Measurements from ENCODE around the gene UNCX. TPM values are rescaled to one million over a fixed set of nuclear protein-coding genes. Genes with fewer than 3 reads are reported as not detected.

UNCX gene
- total and polyA plus RNA-seq, 9 of the 15 experiments (the other 6 are each of a cell fraction or from before 2014, with no cell fraction given), result not detected

- no peaks in the 10 kb centered on the region for H3K79me2 ChIP-seq (ENCODE audit: control insufficient read depth, insufficient read depth, low read length)
- ATAC-seq (no peak), FAIRE-seq (no peak), DNase-seq (ENCODE audit: extremely low read depth in 1 of 4, low spot score in 3 of 4) (no peak)
- H3K36me3 ChIP-seq (ENCODE audit: control insufficient read depth, insufficient read depth, low read length), result no peaks in the 10 kb centered on the region
- peaks cover 0 to 11% of the 10 kb centered on the region in 2 experiments; a peak in 2 of 5 replicates for H3K4me1 ChIP-seq (replicated peaks in 1 of 2; ENCODE audit: control insufficient read depth in 2 of 2, insufficient read depth in 2 of 2, low read length in 2 of 2)
- in situ Hi-C loops (cut with MboI), result no loop called here
- H3K4me3 ChIP-seq, result no peak overlapping the region
- TF ChIP-seq RAD21 (CRISPR knock-in tag; conservative IDR thresholded peaks at IDR 0.05 in 1 of 2, IDR thresholded peaks at IDR 0.05 in 1 of 2), result no peak
- TF ChIP-seq PCBP1 (IDR thresholded peaks at IDR 0.05; ENCODE audit: low read depth, low read length, poor library complexity, severe bottlenecking), result no peak
- no peak for TF ChIP-seq ZSCAN29 (IDR thresholded peaks at IDR 0.05)
- TF ChIP-seq KHSRP (IDR thresholded peaks at IDR 0.05), result no peak
- TF ChIP-seq CREM (IDR thresholded peaks at IDR 0.05; ENCODE audit: low read depth), result no peak
- no peak for TF ChIP-seq ZNF740 (CRISPR knock-in tag; IDR thresholded peaks at IDR 0.05)
- no peak for TF ChIP-seq ZNF740 (tag; IDR thresholded peaks at IDR 0.05)
- no peak for TF ChIP-seq ZFP91 (CRISPR knock-in tag; IDR thresholded peaks at IDR 0.05)
- no peak for TF ChIP-seq HDGF (IDR thresholded peaks at IDR 0.05)
- BruUV-seq (replicated peaks), result no TSS peak
- H3K9ac ChIP-seq (ENCODE audit: insufficient read depth in 1 of 2, low read depth in 2 of 2, low read length in 2 of 2), result no peak overlapping the region
- intact Hi-C loops (cut with micrococcal nuclease), result no loop called here
- CTCF ChIA-PET (ENCODE audit: low intra/inter-chr PET ratio), result no interaction called here
- no peak overlapping the region for H2AFZ ChIP-seq (ENCODE audit: low read depth, low read length)
- peaks cover 7% of the 10 kb centered on the region for H3K9me1 ChIP-seq (ENCODE audit: control insufficient read depth, insufficient read depth, low read length)
- H3K9me3 ChIP-seq (replicated peaks; ENCODE audit: control insufficient read depth, insufficient read depth, low read depth, low read length), result no peaks in the 10 kb centered on the region
- peaks cover 37 to 79% of the 10 kb centered on the region in 2 experiments for H3K27me3 ChIP-seq (ENCODE audit: control insufficient read depth in 2 of 2, insufficient read depth in 2 of 2, low read length in 2 of 2)
- 0 out of 2 replicates have a peak, but pooled peaks cover 11% of the 10 kb centered on the region for H4K20me1 ChIP-seq (replicated peaks; ENCODE audit: control insufficient read depth, insufficient read depth, low read length)
- no peak overlapping the region for H3K4me2 ChIP-seq (ENCODE audit: insufficient read depth, low read length)
- WGBS (ENCODE audit: insufficient coverage, low coverage, missing lambda C conversion rate), result 14% methylated on average over 11 of the region's 11 CpGs
- POLR2A ChIA-PET, result interaction anchor here (0.6 to 0.7 kb wide), 2 partner anchors 10 to 21 kb away, joined by 3 to 5 read pairs; no protein-coding TSS in a partner anchor
- H3K27ac ChIP-seq (ENCODE audit: extremely low read depth, low read depth, low read length), result no peak overlapping the region
Observed at GRCh38 chr7:1187127-1187526, 45.5 kb upstream of the UNCX start.
